ENCODE results near the gene DICER1. TPM values are rescaled to one million over a fixed set of nuclear protein-coding genes. Genes with fewer than 3 reads are reported as not detected.

Gene DICER1
- total and polyA plus RNA-seq, 8 donors = 47.9 to 76.9 (median 50.9) TPM

DNA sequence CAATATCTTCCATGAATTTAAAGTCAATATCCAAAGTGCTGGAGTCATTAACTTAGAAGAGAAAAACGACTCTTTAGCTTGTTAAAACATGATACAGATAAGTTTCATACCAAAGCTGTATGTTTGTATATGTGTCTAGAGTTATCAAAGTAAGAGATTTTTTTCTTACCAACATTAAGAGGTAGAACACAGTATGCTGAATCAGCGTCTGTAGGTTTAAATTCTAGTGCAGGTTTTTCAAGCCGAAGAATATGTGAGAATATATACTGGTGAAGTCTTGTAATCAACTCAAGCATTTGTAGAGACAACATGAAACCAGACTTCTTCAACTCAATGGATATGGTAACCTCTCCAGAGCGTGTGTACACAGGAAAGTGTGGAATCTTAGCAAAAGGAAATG, 49.6 kb downstream of the DICER1 start:
- ATAC-seq = no peak
- H3K27me3 ChIP-seq = no peaks in the 10 kb centered on the region
- H3K9me3 ChIP-seq = no peaks in the 10 kb centered on the region
- no peak overlapping the region for H3K4me3 ChIP-seq
- TF ChIP-seq, protein P1, sequence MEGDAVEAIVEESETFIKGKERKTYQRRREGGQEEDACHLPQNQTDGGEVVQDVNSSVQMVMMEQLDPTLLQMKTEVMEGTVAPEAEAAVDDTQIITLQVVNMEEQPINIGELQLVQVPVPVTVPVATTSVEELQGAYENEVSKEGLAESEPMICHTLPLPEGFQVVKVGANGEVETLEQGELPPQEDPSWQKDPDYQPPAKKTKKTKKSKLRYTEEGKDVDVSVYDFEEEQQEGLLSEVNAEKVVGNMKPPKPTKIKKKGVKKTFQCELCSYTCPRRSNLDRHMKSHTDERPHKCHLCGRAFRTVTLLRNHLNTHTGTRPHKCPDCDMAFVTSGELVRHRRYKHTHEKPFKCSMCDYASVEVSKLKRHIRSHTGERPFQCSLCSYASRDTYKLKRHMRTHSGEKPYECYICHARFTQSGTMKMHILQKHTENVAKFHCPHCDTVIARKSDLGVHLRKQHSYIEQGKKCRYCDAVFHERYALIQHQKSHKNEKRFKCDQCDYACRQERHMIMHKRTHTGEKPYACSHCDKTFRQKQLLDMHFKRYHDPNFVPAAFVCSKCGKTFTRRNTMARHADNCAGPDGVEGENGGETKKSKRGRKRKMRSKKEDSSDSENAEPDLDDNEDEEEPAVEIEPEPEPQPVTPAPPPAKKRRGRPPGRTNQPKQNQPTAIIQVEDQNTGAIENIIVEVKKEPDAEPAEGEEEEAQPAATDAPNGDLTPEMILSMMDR (IDR thresholded peaks at IDR 0.05) = no peak
- intact Hi-C loops (cut with DNase I) = no loop called here
- no peaks in the 10 kb centered on the region for H3K4me1 ChIP-seq
- no peak for DNase-seq
- H3K36me3 ChIP-seq = peaks cover 0 to 96% of the 10 kb centered on the region in 2 donors
- no peak overlapping the region for H3K27ac ChIP-seq

DNA sequence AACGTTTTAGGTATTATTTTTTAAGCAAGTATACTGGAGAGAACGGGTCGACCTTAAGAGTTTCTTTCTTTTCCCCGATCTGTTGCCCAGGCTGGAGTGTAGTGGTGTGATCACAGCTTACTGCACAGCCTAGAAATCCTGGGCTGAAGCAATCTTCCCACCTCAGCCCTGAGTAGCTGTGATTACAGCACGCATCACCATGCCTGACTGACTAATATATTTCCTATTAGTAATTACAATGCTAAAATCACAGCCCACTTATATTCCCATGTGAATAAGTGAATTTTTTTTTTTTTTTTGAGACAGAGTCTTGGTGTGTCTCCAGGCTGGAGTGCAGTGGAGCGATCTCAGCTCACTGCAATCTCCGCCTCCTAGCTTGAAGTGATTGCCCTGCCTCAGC, 50.4 kb downstream of the DICER1 start:
- Histone ChIP-seq H3K27ac (no peak overlapping the region), H3K4me3 (no peak overlapping the region), H3K36me3 (peaks cover 0 to 96% of the 10 kb centered on the region in 2 donors), H3K4me1 (no peaks in the 10 kb centered on the region), H3K27me3 (no peaks in the 10 kb centered on the region), H3K9me3 (no peaks in the 10 kb centered on the region)
- DNase-seq (no peak), ATAC-seq (no peak)
- TF ChIP-seq, protein P1 (IDR thresholded peaks at IDR 0.05) = no peak
- intact Hi-C loops (cut with DNase I) = no loop called here

DNA sequence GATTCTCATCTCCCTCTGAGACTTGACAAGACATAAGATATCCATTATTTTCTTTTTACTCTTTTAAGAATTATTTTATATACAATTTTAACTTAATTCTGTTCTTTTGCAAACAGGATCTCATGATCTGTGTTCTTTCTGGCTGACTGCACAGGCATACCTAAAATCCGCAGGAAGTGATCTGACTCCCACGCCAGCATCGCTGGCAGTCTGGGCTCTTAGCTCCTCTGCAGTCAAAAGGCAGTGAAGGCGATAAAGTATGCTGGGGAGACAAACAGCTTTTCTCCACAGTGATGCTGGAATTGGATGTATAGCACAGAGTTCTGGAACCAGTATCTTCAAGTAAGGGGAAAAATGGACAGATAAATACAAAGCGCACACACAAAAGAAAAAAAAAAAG, 52.4 kb downstream of the DICER1 start:
- Histone ChIP-seq H3K4me3 (no peak overlapping the region), H3K9me3 (no peaks in the 10 kb centered on the region), H3K27me3 (no peaks in the 10 kb centered on the region), H3K27ac (no peak overlapping the region), H3K4me1 (peaks cover 0 to 12% of the 10 kb centered on the region in 2 donors), H3K36me3 (peaks cover 0 to 98% of the 10 kb centered on the region in 2 donors)
- DNase-seq (no peak), ATAC-seq (no peak)
- intact Hi-C loops (cut with DNase I) = no loop called here
- TF ChIP-seq, protein P1 (IDR thresholded peaks at IDR 0.05) = no peak

DNA sequence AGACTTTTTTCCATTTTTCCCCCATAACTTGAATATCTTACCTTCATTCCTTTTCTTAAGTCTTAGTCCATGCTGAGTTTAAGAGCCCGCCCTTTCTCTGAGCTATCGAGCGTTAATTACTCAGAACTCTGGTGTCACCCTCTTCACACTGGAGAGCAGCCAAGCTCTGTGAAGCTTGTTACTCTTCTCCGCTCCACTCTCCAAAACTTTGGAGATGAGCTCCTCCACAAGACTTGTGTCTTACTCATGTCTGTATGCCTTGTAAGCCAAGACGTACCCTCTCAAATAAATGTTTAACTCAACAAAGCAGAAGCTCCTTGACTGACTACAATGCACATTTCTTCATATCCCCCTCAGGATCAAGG, 54.7 kb downstream of the DICER1 start:
- H3K36me3 ChIP-seq = peaks cover 0 to 90% of the 10 kb centered on the region in 2 donors
- no peaks in the 10 kb centered on the region for H3K9me3 ChIP-seq
- TF ChIP-seq, protein P1 (IDR thresholded peaks at IDR 0.05) = no peak
- no peaks in the 10 kb centered on the region for H3K27me3 ChIP-seq
- no peak for ATAC-seq
- DNase-seq = no peak
- H3K4me3 ChIP-seq = no peak overlapping the region
- H3K27ac ChIP-seq = no peak overlapping the region
- intact Hi-C loops (cut with DNase I) = no loop called here
- H3K4me1 ChIP-seq = peaks cover 0 to 33% of the 10 kb centered on the region in 2 donors

DNA sequence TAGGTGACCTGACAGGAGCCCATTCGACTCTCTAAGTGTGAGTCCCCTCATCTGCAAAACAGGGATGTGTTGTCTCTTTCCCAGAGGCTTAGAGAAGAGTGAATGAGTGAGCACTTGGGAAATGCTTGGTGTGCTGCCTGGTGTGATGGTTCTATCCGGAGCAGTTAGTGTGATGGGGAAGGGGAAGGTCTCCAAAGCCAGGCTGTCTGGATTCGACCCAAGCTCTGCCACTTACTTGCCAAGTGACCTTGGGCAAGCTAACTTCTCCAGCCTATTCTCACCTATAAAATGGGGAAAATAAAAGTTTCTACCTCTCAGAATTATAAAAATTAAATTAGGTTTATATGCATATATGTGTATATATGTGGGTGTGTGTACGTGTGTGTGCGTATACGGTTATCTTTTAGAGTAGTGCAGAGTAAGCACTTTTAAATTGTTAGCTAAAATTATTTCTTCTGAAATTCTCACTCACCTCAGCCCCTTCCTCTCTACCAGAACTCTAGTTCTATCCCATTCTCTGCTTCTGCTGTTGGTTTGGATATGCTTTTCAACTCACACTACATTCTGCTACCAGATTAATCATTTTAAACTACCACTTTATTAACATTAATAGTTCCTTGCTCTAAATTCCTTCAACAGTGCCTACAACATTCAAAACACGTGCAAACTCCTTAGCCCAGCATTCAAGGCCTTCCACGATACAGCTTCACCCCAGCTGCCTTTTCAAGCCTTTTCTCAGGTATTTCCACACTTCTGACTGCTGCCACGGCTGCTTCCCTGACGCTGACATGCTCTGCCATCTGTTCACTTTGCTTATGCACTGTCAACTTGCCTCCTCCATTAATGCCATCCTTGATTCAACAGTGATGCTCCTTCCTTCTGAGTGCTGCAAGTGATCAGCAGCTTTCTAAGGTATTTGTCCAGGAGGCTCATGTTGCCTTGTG, 55.3 kb downstream of the DICER1 start:
- no peak overlapping the region for H3K27ac ChIP-seq
- H3K4me3 ChIP-seq = no peak overlapping the region
- H3K27me3 ChIP-seq = no peaks in the 10 kb centered on the region
- peaks cover 0 to 83% of the 10 kb centered on the region in 2 donors for H3K36me3 ChIP-seq
- TF ChIP-seq, protein P1 (IDR thresholded peaks at IDR 0.05) = no peak
- ATAC-seq = no peak
- intact Hi-C loops (cut with DNase I) = no loop called here
- DNase-seq = no peak
- peaks cover 0 to 33% of the 10 kb centered on the region in 2 donors for H3K4me1 ChIP-seq
- no peaks in the 10 kb centered on the region for H3K9me3 ChIP-seq

All from left lung (tissue), 10 donors.